HCT116 (cell line): Measurements from ENCODE around the gene SUFU. TPM values are rescaled to one million over a fixed set of nuclear protein-coding genes. Genes with fewer than 3 reads are reported as not detected.

Experiments
- ATAC-seq: fragments of 200-7000 bp; cut with Tn5 transposase; 2 replicates; pipeline ENCODE4 v1.9.1; 2020; ENCODE audit warnings: mild to moderate bottlenecking, moderate library complexity
- BruUV-seq: library from RNA; stranded (reverse); fragments of 400-500 nt; replicated peaks from 2 replicates; lab custom pipeline; 2021; lab: Mats Ljungman, UMichigan
- CTCF ChIA-PET: fragments of 300-600 bp; sonication (Branson Sonifier 250); formaldehyde crosslinking; loops from one replicate; lab custom pipeline; 2021; ENCODE audit warnings: antibody characterized with exemption; lab: Charles Lee
- POLR2A ChIA-PET: fragments of 300-600, 350-600 bp; sonication (Branson Sonifier 250); formaldehyde crosslinking; loops from one replicate; lab custom pipeline; 2021; ENCODE audit warnings: antibody characterized with exemption; lab: Charles Lee
- RAD21 ChIA-PET, 2 experiments: fragments of 300-600 bp; sonication (Branson Sonifier 250); formaldehyde crosslinking; loops; one replicate each; lab custom pipeline; 2023; ENCODE audit warnings: low total read pairs in 2 of 2; ENCODE audit not compliant: uncharacterized antibody in 2 of 2, unreplicated experiment in 2 of 2, low non-redundant PET in 1 of 2; lab: Charles Lee
- DNase-seq: peaks from one replicate; pipeline ENCODE4 v3.0.0-alpha.2; 2010; ENCODE audit warnings: low read depth, low spot score
- H2AFZ ChIP-seq: fragments of 200-600 bp; shearing (Covaris generic), sonication (generic); 2 replicates; pipeline ENCODE4 v1.6.1; 2017; ENCODE audit warnings: low read depth, mixed run types, mixed read lengths, antibody characterized with exemption, low read length; ENCODE audit not compliant: poor library complexity, severe bottlenecking
- H3K27ac ChIP-seq: 2 replicates; pipeline ENCODE4 v1.5.1; 2012; ENCODE audit warnings: low read depth, low read length
- H3K27me3 ChIP-seq: fragments of 200-600 bp; sonication (generic); 2 replicates; pipeline ENCODE4 v1.6.1; 2016; ENCODE audit warnings: mixed run types, low read length, mixed read lengths; ENCODE audit not compliant: insufficient read depth
- H3K36me3 ChIP-seq, 2 experiments: fragments of 200-500 bp in 1 of 2; fragments of 200-600 bp in 1 of 2; sonication (Bioruptor generic) in 1 of 2; sonication (generic) in 1 of 2; 2 replicates each; pipeline versions ENCODE4 v1.5.1 to v1.6.1; 2014 to 2016; ENCODE audit warnings: low read length in 2 of 2, inconsistent platforms in 1 of 2, mixed read lengths in 1 of 2, mixed run types in 1 of 2; ENCODE audit not compliant: insufficient read depth in 2 of 2, control insufficient read depth in 1 of 2
- H3K4me1 ChIP-seq, 2 experiments: fragments of 200-600 bp in 1 of 2; sonication (generic) in 1 of 2; 2 replicates each; pipeline versions ENCODE4 v1.5.1 to v1.6.1; 2012 to 2017; ENCODE audit warnings: low read length in 2 of 2, inconsistent platforms in 1 of 2, mild to moderate bottlenecking in 1 of 2, mixed read lengths in 1 of 2, mixed run types in 1 of 2, moderate library complexity in 1 of 2; ENCODE audit not compliant: insufficient read depth in 2 of 2, control insufficient read depth in 1 of 2
- H3K4me2 ChIP-seq: fragments of 200-600 bp; sonication (generic); 2 replicates; pipeline ENCODE4 v1.6.1; 2017; ENCODE audit warnings: mixed run types, low read length, mixed read lengths
- H3K4me3 ChIP-seq, 2 experiments: fragments of 200-600 bp in 1 of 2; sonication (generic) in 1 of 2; replicated peaks in 1 of 2; 2 replicates each; pipeline ENCODE4 v1.5.1; 2011 to 2016; ENCODE audit warnings: low read length in 2 of 2, control low read depth in 1 of 2, low read depth in 1 of 2, mild to moderate bottlenecking in 1 of 2, mixed read lengths in 1 of 2, mixed run types in 1 of 2
- H3K79me2 ChIP-seq: fragments of 200-600 bp; sonication (generic); 2 replicates; pipeline ENCODE4 v1.6.1; 2017; ENCODE audit warnings: mild to moderate bottlenecking, mixed run types, low read length, moderate library complexity, mixed read lengths; ENCODE audit not compliant: insufficient read depth
- H3K9ac ChIP-seq: fragments of 200-600 bp; sonication (generic); 2 replicates; pipeline ENCODE4 v1.6.1; 2016; ENCODE audit warnings: low read length, mixed read lengths
- H3K9me2 ChIP-seq: fragments of 200-600 bp; sonication (generic), shearing (Covaris generic); 2 replicates; pipeline ENCODE4 v1.6.1; 2017; ENCODE audit warnings: mixed run types, mild to moderate bottlenecking, moderate library complexity; ENCODE audit not compliant: insufficient read depth
- H3K9me3 ChIP-seq, 2 experiments: fragments of 200-500 bp in 1 of 2; fragments of 200-600 bp in 1 of 2; sonication (Bioruptor generic) in 1 of 2; sonication (generic) in 1 of 2; 2 replicates each; pipeline ENCODE4 v1.6.1; 2014 to 2017; ENCODE audit warnings: low read length in 2 of 2, mixed read lengths in 2 of 2, inconsistent platforms in 1 of 2, low read depth in 1 of 2, mild to moderate bottlenecking in 1 of 2, mixed run types in 1 of 2, moderate library complexity in 1 of 2; ENCODE audit not compliant: control insufficient read depth in 1 of 2, insufficient read depth in 1 of 2
- H4K20me1 ChIP-seq: fragments of 200-600 bp; sonication (generic), shearing (Covaris generic); 2 replicates; pipeline ENCODE4 v1.6.1; 2017; ENCODE audit warnings: mixed run types, mild to moderate bottlenecking, moderate library complexity; ENCODE audit not compliant: insufficient read depth
- ATF3 ChIP-seq: IDR thresholded peaks from 2 replicates; pipeline ENCODE4 v1.6.1; 2012
- CBX3 ChIP-seq: IDR thresholded peaks from 2 replicates; pipeline ENCODE4 v1.6.1; 2012; ENCODE audit warnings: low read depth
- CEBPB ChIP-seq: IDR thresholded peaks from 2 replicates; pipeline ENCODE4 v1.6.1; 2012; ENCODE audit warnings: low read depth
- CTCF ChIP-seq, 3 experiments: fragments of 200-600 bp in 1 of 3; sonication (generic) in 1 of 3; IDR thresholded peaks in 2 of 3; conservative IDR thresholded peaks in 1 of 3; 2 replicates each; pipeline ENCODE4 v1.5.1; 2012 to 2017; ENCODE audit warnings: low read depth in 2 of 3, low read length in 2 of 3, antibody characterized with exemption in 1 of 3, borderline replicate concordance in 1 of 3, control low read depth in 1 of 3, mild to moderate bottlenecking in 1 of 3, mixed read lengths in 1 of 3, mixed run types in 1 of 3, moderate library complexity in 1 of 3; ENCODE audit not compliant: insufficient read depth in 1 of 3
- EGR1 ChIP-seq: IDR thresholded peaks from 2 replicates; pipeline ENCODE4 v1.6.1; 2012; ENCODE audit warnings: low read depth
- ELF1 ChIP-seq: IDR thresholded peaks from 2 replicates; pipeline ENCODE4 v1.6.1; 2012; ENCODE audit warnings: low read depth, borderline replicate concordance
- EZH2 ChIP-seq: fragments of 200-600 bp; sonication (generic); IDR thresholded peaks from 2 replicates; pipeline ENCODE4 v1.6.1; 2017; ENCODE audit warnings: antibody characterized with exemption, mixed run types
- JUND ChIP-seq: IDR thresholded peaks from 2 replicates; pipeline ENCODE4 v1.6.1; 2012
- MAX ChIP-seq: IDR thresholded peaks from 2 replicates; pipeline ENCODE4 v1.6.1; 2012
- POLR2A ChIP-seq: IDR thresholded peaks from 2 replicates; pipeline ENCODE4 v1.7.0; 2011; ENCODE audit warnings: borderline replicate concordance; ENCODE audit not compliant: insufficient read depth, insufficient read length; ENCODE audit errors: extremely low read depth
- POLR2AphosphoS5 ChIP-seq: IDR thresholded peaks from 2 replicates; pipeline ENCODE4 v1.6.1; 2011; ENCODE audit warnings: mild to moderate bottlenecking, low read depth, low read length, moderate library complexity
- RAD21 ChIP-seq: IDR thresholded peaks from 2 replicates; pipeline ENCODE4 v1.6.1; 2012; ENCODE audit warnings: low read depth, mild to moderate bottlenecking
- SIN3A ChIP-seq: IDR thresholded peaks from 2 replicates; pipeline ENCODE4 v1.6.1; 2012; ENCODE audit warnings: low read depth
- SP1 ChIP-seq: IDR thresholded peaks from 2 replicates; pipeline ENCODE4 v1.6.1; 2012; ENCODE audit warnings: low read depth
- TCF7L2 ChIP-seq: IDR thresholded peaks from 2 replicates; pipeline ENCODE4 v1.7.0; 2011; ENCODE audit warnings: borderline replicate concordance, inconsistent platforms; ENCODE audit not compliant: insufficient read depth, insufficient read length; ENCODE audit errors: extremely low read depth
- YY1 ChIP-seq: IDR thresholded peaks from 2 replicates; pipeline ENCODE4 v1.6.1; 2011; ENCODE audit warnings: low read length, low read depth, moderate library complexity, mild to moderate bottlenecking; ENCODE audit not compliant: insufficient replicate concordance; ENCODE audit errors: extremely low read depth
- ZBTB33 ChIP-seq: IDR thresholded peaks from 2 replicates; pipeline ENCODE4 v1.6.1; 2011; ENCODE audit warnings: mild to moderate bottlenecking, low read length, moderate library complexity; ENCODE audit not compliant: insufficient replicate concordance; ENCODE audit errors: extremely low read depth
- ZFX ChIP-seq: fragments of 450-650 bp; IDR thresholded peaks from 2 replicates; pipeline ENCODE4 v1.6.1; 2017
- ZNF274 ChIP-seq: fragments of 200-500 bp; sonication (Bioruptor generic); IDR thresholded peaks from 2 replicates; pipeline ENCODE4 v1.6.1; 2014; ENCODE audit warnings: mild to moderate bottlenecking, low read depth, low read length, inconsistent platforms
- intact Hi-C: fragments of 100-400 bp; cut with micrococcal nuclease; formaldehyde crosslinking; loops from 2 replicates; pipeline ENCODE4 v1.10.0; 2022
- total RNA-seq: library from RNA; stranded (reverse); gene quantifications from one replicate; pipeline ENCODE4 v1.2.1, GENCODE V29; 2021; ENCODE audit not compliant: unreplicated experiment

The SUFU gene
- total RNA-seq, 1 experiment from 2014 or later, result 18.8 TPM

- H3K4me1 ChIP-seq, result peaks cover 31 to 38% of the 10 kb centered on the region in 2 experiments
- H3K9ac ChIP-seq, result peak overlapping the region; percentile 84
- ATAC-seq, result peak; percentile 85
- peak; percentile 87 for DNase-seq
- peak overlapping the region; percentile 60 for H3K27ac ChIP-seq
- no peaks in the 10 kb centered on the region for H4K20me1 ChIP-seq
- peak overlapping the region; percentile 93 for H3K4me2 ChIP-seq
- RAD21 ChIA-PET, result no interaction called here
- no peaks in the 10 kb centered on the region for H3K9me3 ChIP-seq
- H3K9me2 ChIP-seq, result no peaks in the 10 kb centered on the region
- H2AFZ ChIP-seq, result peak overlapping the region; percentile 67
- no peaks in the 10 kb centered on the region for H3K27me3 ChIP-seq
- intact Hi-C loops, result loop anchor here (5.0 kb wide), 2 partner anchors 39 to 229 kb away; partner anchors contain the start of gene FBXL15
- peaks cover 38% of the 10 kb centered on the region; the same call in 1 of the 2 replicates for H3K79me2 ChIP-seq
- POLR2A ChIA-PET, result interaction anchor here (0.9 to 3.4 kb wide), 5 partner anchors 10 to 41 kb away, joined by 3 to 39 read pairs (median 7); partner anchors contain the start of genes ACTR1A, C10orf95, CUEDC2 and FBXL15
- CTCF ChIA-PET, result interaction anchor here (0.9 to 2.9 kb wide), 12 partner anchors 8 to 292 kb away, joined by 3 to 18 read pairs (median 4); partner anchors contain the start of genes C10orf95, FBXL15 and NFKB2
- TSS peak; percentile 53 for BruUV-seq
- H3K4me3 ChIP-seq, result peak overlapping the region; percentile 72 to 73
- H3K36me3 ChIP-seq, result no peaks in the 10 kb centered on the region
- no peak for TF ChIP-seq CTCF (IDR thresholded peaks at IDR 0.05 in 2 of 3, conservative IDR thresholded peaks at IDR 0.05 in 1 of 3; ENCODE audit: borderline replicate concordance in 1 of 3, insufficient read depth in 1 of 3, low read depth in 2 of 3, low read length in 2 of 3)
- peak; percentile 100 for TF ChIP-seq YY1
- no peak for TF ChIP-seq JUND
- no peak for TF ChIP-seq EGR1
- TF ChIP-seq MAX, result no peak
- TF ChIP-seq ZNF274, result no peak
- TF ChIP-seq CEBPB, result no peak
- no peak for TF ChIP-seq SP1
- peak; percentile 46 for TF ChIP-seq TCF7L2
- TF ChIP-seq POLR2AphosphoS5, result peak; percentile 93
- TF ChIP-seq ATF3, result no peak
- TF ChIP-seq EZH2, result no peak
- no peak for TF ChIP-seq ELF1
- no peak for TF ChIP-seq RAD21
- TF ChIP-seq SIN3A, result no peak
- no peak for TF ChIP-seq ZFX
- no peak for TF ChIP-seq CBX3
- TF ChIP-seq ZBTB33, result no peak
- TF ChIP-seq POLR2A, result peak; percentile 80
These were observed 42.4 kb upstream of the SUFU start for GRCh38 chr10:102461187-102462054.
